Lower lobe of right lung (tissue), 2 donors: ENCODE data around the gene SUN5. TPM values are rescaled to one million over a fixed set of nuclear protein-coding genes. Genes with fewer than 3 reads are reported as not detected.
"Not testable (repeated sequence)": the region's sequence is repeated elsewhere in the genome, so short reads cannot be mapped to it uniquely, and the experiment has no call there.

Experiments
- ATAC-seq, 2 donors: fragments of 200-7000 bp; cut with Tn5 transposase; one replicate each; pipeline ENCODE4 v1.9.1; 2020 to 2022; ENCODE audit warnings: mild to moderate bottlenecking in 2 of 2, moderate library complexity in 2 of 2
- DNase-seq: peaks from one replicate; pipeline ENCODE4 v3.0.0-alpha.2; 2020
- H3K27ac ChIP-seq: fragments of 200-600 bp; one replicate; pipeline ENCODE4 v1.8.0; 2022
- H3K27me3 ChIP-seq: fragments of 200-600 bp; one replicate; pipeline ENCODE4 v1.8.0; 2022; ENCODE audit warnings: low read depth
- H3K36me3 ChIP-seq: fragments of 200-600 bp; one replicate; pipeline ENCODE4 v1.8.0; 2022; ENCODE audit warnings: mild to moderate bottlenecking
- H3K4me1 ChIP-seq: fragments of 200-600 bp; one replicate; pipeline ENCODE4 v1.8.0; 2022
- H3K4me3 ChIP-seq: fragments of 200-600 bp; one replicate; pipeline ENCODE4 v1.8.0; 2022; ENCODE audit warnings: mild to moderate bottlenecking
- H3K9me3 ChIP-seq: fragments of 200-600 bp; one replicate; pipeline ENCODE4 v1.8.0; 2022
- intact Hi-C: fragments of 100-400 bp; cut with DNase I; formaldehyde crosslinking; loops from one replicate; pipeline ENCODE4 v1.11.0; 2022
- total RNA-seq: library from RNA; stranded (reverse); fragmentation: NEBNext Ultra II Directional; extraction: Animal tissue kit (Norgen Biotek cat#: 25700); gene quantifications from one replicate; pipeline ENCODE4 v1.2.1, GENCODE V29; 2021
- TF ChIP-seq, protein P1 (sequence below): fragments of 200-600 bp; IDR thresholded peaks from one replicate; pipeline ENCODE4 v1.8.0; 2022; ENCODE audit warnings: antibody characterized with exemption, mild to moderate bottlenecking
- donor health status: DM: no; HTN: yes; CAD: no; lungs with severe emphysema.

The SUN5 gene
- total RNA-seq, 1 donor from 2014 or later = not detected

DNA sequence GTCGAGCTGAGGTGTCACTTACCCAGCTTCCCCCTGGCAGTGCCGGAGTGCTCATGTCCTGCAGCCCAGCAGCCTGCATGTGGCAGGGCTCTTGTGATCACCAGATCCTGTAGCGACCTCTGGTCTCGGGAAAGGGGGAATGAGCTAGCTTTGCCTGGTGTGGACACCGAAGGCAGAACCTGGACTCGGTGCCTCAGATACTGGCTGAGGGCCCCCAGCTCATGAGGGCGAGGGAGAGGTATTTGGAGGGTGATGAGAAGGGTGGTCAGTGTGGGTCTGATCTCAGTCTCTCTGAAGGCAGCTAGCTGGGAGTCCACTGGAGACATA, 26.3 kb downstream of the SUN5 start:
- Histone ChIP-seq H3K36me3 (no peaks in the 10 kb centered on the region), H3K9me3 (no peaks in the 10 kb centered on the region), H3K4me1 (no peaks in the 10 kb centered on the region), H3K27ac (no peak overlapping the region), H3K27me3 (peaks cover 4% of the 10 kb centered on the region), H3K4me3 (no peak overlapping the region)
- DNase-seq = no peak
- no peak for ATAC-seq
- TF ChIP-seq, protein P1, sequence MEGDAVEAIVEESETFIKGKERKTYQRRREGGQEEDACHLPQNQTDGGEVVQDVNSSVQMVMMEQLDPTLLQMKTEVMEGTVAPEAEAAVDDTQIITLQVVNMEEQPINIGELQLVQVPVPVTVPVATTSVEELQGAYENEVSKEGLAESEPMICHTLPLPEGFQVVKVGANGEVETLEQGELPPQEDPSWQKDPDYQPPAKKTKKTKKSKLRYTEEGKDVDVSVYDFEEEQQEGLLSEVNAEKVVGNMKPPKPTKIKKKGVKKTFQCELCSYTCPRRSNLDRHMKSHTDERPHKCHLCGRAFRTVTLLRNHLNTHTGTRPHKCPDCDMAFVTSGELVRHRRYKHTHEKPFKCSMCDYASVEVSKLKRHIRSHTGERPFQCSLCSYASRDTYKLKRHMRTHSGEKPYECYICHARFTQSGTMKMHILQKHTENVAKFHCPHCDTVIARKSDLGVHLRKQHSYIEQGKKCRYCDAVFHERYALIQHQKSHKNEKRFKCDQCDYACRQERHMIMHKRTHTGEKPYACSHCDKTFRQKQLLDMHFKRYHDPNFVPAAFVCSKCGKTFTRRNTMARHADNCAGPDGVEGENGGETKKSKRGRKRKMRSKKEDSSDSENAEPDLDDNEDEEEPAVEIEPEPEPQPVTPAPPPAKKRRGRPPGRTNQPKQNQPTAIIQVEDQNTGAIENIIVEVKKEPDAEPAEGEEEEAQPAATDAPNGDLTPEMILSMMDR = no peak
- intact Hi-C loops = no loop called here

DNA sequence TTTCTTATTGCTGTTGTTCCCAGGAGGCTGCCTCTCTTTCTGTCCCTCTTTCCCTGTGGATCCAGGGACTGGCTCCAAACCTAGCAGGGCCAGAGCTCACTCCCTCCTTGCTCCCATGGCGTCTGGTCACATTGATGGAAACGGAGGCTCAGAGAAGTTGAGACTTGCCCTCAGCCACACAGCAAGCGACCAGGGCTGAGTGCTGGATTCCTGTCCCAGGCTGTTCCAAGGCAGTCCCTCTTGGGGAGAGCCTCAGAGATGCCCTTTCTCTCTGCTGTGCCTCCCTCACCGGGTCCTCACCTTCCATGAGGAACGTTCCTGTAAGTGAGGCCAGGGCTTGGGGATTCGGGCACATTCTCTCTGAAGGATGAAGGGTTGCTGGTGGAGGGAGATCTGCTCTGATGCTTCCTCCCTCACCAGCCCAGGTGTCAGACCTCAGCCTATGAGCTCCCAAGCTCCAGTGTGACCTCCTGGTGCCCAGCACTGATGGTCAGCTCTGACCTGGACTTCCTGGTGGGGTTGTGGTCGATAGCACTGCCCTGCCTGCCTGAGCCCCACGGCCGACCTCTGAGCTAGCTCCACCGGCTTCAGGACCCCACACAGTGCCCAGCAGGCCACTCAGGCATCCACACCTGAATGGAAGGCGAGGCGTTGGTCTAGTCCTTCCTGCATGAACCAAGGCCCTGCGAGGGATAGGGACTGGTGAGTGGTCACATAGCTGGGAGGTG, 26.8 kb downstream of the SUN5 start:
- intact Hi-C loops = no loop called here
- no peaks in the 10 kb centered on the region for H3K4me1 ChIP-seq
- no peak overlapping the region for H3K27ac ChIP-seq
- H3K27me3 ChIP-seq = peaks cover 4% of the 10 kb centered on the region
- H3K4me3 ChIP-seq = no peak overlapping the region
- no peaks in the 10 kb centered on the region for H3K9me3 ChIP-seq
- DNase-seq = no peak
- no peak for ATAC-seq
- TF ChIP-seq, protein P1 = no peak
- no peaks in the 10 kb centered on the region for H3K36me3 ChIP-seq

DNA sequence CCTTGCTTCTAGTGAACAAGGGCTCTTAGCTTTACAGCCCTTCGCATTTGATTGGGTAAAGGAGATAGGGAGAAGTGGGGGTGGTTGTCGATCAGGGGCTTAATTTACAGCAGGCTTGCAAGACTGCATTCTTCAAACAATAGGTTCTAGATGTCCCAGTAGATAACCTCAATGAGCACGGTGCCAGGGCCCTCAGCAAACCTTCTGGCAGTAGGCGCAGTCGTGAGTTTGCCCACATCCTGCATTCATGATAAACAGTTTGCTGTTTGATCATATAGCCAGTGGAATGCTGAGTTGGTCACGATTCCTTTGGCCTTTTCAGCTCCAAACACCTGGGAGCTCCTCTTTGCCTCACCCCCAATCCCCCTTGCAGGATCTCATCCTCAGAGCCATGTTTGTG, 27.5 kb downstream of the SUN5 start:
- no peaks in the 10 kb centered on the region for H3K36me3 ChIP-seq
- TF ChIP-seq, protein P1 = no peak
- ATAC-seq = no peak
- no peak for DNase-seq
- H3K4me1 ChIP-seq = no peaks in the 10 kb centered on the region
- H3K9me3 ChIP-seq = no peaks in the 10 kb centered on the region
- H3K4me3 ChIP-seq = no peak overlapping the region
- intact Hi-C loops = no loop called here
- H3K27ac ChIP-seq = no peak overlapping the region
- peaks cover 4% of the 10 kb centered on the region for H3K27me3 ChIP-seq

DNA sequence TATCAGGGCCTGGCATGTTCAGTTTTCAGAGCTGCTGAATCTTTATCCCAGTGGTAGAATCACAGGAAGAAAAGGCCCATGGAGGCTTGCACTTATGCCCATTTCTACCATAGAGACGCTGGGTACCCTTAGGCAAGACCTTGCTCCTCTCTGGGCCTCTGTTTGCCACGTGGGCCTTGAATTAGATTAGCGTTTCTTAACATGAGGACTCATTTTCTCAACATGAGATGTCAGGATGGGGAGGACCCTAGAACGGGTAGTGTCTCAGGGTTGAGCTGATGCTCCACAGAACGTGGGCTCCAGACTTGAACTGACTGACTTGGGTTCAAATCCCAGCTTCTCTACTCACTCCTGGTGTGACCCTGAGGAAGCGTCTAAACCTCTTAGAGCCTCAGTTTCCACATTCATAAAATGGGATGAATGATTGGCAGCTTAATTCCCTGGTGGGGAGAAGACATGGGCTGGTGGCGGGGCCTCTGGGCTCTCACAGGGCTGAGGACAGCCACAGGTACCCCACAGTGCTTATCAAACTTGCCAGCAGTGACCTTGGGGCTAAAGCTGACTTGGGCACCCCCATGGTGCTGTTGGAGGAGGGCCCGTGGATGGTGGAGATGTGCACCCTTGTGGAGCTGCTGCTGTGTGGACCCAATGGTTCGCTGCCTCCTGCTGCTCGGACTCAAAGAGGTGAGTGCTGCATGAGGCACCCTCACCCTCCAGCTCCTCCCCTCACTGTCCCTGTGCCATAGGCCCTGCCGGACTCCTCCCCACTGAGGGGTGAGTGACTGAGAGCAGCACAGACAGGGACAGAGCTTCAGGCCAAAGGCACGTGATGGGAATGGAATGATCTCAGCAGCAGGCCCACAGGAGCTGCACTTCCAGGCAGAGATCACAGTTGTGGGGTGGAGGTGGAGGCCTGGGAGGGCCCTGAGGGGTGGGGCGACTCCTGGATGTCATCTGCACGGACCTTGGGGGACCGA, 28.2 kb downstream of the SUN5 start:
- no peak for DNase-seq
- ATAC-seq = no peak
- H3K27ac ChIP-seq = no peak overlapping the region
- H3K4me3 ChIP-seq = no peak overlapping the region
- peaks cover 4% of the 10 kb centered on the region for H3K27me3 ChIP-seq
- no peaks in the 10 kb centered on the region for H3K36me3 ChIP-seq
- TF ChIP-seq, protein P1 = no peak
- H3K4me1 ChIP-seq = peaks cover 2% of the 10 kb centered on the region
- intact Hi-C loops = no loop called here
- H3K9me3 ChIP-seq = no peaks in the 10 kb centered on the region

DNA sequence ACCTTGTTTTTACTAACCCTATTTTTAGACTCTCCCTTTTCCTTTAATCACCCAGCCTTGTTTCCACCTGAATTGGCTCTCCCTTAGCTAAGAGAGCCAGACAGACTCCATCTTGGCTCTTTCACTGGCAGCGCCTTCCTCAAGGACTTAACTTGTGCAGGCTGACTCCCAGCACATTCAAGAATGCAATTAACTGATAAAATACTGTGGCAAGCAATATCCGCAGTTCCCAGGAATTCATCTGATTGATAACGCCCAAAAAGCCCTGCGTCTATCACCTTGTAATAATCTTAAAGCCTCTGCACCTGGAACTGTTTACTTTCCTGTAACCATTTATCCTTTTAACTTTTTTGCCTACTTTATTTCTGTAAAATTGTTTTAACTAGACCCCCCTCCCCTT, 29.1 kb downstream of the SUN5 start:
- H3K27ac ChIP-seq, H3K27me3 ChIP-seq, ATAC-seq, DNase-seq, intact Hi-C loops, H3K9me3 ChIP-seq, H3K36me3 ChIP-seq, H3K4me3 ChIP-seq, H3K4me1 ChIP-seq: not testable (repeated sequence)

DNA sequence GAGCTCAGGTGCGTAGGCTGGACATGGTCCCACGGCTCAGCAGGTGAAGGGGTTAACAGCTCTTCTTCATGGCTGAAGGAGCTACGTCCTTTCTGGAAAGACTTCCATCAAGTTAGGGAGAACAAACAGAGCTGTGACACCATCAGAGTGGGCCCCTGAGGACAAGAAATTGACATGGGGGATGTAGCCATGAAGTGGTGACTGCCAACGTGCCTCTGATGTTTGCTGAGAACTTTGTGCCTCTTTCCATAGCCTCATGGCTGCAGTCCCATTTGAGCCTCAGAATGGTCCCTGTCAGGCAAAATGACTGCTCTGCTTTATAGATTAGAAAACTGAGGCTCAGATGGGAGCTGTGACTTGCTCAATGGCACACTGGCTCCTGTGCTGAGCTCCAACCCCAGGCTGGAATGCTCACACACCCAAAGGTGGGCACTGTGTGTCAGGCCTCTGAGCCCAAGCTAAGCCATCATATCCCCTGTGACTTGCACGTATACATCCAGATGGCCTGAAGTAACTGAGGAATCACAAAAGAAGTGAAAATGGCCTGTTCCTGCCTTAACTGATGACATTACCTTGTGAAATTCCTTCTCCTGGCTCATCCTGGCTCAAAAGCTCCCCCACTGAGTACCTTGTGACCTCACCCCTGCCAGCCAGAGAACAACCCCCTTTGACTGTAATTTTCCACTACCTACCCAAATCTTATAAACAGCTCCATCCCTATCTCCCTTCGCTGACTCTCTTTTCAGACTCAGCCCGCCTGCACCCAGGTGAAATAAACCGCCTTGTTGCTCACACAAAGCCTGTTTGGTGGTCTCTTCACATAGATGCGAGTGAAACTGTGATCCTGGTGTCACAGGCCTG, 29.8 kb downstream of the SUN5 start:
- H3K4me3 ChIP-seq, H3K27me3 ChIP-seq, intact Hi-C loops, H3K36me3 ChIP-seq, H3K9me3 ChIP-seq, H3K4me1 ChIP-seq, DNase-seq, H3K27ac ChIP-seq, ATAC-seq: not testable (repeated sequence)
